Measurements from ENCODE around the gene ST6GALNAC4.

Gene ST6GALNAC4, protein sequence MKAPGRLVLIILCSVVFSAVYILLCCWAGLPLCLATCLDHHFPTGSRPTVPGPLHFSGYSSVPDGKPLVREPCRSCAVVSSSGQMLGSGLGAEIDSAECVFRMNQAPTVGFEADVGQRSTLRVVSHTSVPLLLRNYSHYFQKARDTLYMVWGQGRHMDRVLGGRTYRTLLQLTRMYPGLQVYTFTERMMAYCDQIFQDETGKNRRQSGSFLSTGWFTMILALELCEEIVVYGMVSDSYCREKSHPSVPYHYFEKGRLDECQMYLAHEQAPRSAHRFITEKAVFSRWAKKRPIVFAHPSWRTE

DNA sequence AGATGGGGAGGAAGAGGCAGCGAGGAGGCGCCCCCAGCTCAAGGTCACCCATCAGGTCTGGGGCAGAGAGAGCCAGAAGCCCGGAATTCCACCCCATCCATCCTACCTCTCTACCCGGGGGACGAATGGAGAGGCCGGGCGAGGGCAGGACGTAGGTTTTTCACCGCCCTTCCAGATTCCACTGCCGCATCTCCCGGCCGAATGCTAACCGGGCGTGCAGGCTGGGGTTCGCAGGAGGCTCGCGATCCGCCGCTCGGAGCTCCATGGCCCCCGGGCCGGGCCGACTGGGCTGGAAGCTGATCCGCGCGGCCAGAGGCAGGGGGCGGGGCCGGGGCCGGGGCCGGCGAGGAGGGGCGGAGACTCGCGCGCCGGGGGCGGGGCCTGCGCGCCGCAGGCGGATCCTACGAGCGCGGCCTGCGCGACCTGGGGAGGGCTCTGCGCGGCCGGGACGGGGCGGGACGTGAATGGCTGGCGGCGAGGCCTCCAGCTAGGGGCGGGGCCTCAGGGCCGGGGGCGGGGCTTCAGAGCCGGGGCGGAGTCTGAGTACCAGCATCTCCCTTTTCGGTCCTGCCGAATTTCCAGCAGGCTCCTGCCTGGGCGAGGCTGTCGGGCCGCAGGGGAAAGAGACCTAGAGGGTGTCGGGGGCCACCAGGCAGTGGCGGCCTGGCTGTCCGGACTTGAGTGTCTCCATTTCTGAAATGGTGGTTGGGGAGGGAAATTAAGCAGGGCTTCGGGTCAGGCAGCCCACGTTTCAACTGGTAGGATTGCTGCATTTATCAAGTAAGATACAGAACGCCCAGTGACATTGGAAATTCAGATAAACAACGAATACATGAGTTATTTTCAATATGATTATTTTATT lies at the start of gene ST6GALNAC4:
Gene ST6GALNAC4 (minus strand): TSS at position 322 of the 862 bp plus-strand sequence. CDS start 622 bp downstream, outside the sequence.
- DNase-seq: peak; percentile 60

DNA sequence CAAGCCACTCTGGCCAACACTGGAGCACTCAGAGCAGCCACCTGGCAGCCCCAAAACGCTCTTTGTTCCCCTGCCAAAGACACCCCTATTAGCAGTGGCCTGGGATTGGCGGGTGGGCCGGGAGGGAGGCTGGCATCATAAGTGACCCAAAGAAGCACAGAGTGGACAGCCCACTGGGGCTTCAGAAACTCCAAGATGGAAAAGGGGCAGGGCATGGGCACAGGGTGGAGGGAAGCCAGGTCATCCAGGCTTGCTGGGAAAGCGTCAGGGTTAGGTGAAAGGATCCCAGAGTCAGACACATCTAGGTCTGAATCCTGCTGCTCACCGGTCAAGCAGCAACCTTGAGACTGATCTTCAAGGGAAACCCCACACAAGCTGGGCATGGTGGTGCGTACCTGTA lies 49.1 kb upstream of the ST6GALNAC4 start:
- DNase-seq: no peak

DNA sequence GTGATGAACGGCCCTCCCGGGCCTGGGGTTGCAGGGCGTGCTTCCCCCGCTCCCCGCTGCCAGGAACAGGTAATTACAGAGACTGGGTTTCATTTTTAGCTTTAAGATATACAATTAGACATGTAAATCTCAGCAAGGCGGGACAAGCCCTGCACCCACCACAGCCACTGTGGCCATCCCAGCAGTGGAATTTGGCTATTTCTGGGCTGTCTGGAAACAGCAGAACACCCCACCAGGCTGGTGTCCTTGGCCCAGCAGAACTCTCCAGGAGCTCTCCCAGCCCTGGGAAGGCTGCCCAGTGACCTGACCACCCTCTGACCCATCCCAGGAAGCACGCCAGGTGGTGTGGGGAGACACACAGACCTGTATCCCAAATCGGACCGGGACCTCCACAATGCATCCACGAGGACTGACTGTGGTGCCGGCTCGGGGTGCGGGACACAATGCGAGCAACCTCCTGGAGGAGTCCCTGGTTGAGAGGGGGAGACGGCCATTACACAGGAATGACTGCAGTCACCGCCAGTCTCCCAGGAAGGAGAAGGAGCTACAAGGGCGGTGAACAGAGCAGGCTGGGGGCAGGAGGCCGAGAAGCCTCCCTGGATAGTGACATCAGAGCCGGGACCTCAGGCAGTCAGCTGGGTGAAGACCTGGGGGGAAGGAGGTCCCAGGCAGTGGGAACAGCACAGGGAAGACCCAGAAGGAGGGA lies 46.7 kb upstream of the ST6GALNAC4 start:
- no peak for DNase-seq

DNA sequence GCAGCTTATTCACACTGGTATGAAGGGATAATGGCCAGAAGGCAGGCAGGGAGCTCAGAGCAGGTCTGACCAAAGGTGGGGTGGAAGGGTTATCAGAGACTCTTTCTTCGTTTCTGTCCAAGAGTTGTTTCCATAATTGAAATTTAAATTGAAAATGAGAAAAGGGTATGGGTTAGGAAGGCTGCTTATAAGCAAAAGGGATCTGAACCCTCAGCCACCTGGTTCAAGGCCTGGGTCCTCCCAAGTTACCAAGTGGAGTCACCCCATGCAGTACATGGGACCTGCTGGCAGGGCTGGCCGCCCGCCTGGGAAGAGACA lies 46.2 kb upstream of the ST6GALNAC4 start:
- DNase-seq: no peak

DNA sequence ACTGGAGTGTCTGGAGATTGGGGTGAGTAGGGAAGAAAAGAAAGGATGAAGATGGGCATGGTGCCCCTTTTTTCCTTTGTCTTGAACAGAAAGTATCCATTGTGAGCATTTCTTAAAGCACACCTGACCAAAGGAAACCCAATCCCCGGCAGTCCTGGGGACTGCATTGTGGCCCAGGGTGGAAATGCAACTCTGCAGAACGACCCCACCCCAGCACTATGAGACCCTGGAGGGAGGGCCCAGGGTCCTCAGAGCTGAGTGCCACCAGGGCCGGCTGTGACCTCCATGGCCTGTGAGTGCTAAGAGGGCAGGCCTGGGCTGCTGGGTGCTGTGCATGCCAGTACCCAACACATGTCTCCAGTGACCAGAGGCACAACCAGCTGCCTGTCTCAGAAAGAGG lies 45.4 kb upstream of the ST6GALNAC4 start:
- no peak for DNase-seq

DNA sequence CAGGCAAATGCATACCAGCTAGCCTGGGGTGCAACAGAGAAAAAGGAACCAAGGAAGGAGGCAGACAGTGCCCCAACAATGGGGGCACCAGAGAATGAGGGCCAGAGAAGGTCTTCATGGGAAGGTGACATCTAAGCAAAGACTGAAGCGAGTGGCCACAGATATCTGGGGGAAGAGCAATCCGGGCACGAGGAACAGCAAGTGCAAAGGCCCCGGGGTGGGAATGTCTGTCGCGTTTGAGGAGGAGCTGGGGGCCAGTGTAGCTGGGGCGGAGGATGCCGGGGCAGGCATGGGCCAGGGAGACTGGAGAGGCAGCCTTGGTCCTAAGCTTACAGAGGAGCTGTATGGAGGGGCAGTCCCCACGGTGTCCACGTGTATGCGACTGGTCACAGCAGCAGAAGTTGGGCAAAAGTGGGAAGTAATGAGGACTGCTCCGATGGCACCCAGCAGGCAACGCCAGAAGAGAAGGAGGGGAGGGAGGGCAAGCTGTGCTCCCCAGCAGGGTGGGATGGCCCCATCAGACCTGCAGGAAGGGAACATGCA lies 44.8 kb upstream of the ST6GALNAC4 start:
- no peak for DNase-seq

DNA sequence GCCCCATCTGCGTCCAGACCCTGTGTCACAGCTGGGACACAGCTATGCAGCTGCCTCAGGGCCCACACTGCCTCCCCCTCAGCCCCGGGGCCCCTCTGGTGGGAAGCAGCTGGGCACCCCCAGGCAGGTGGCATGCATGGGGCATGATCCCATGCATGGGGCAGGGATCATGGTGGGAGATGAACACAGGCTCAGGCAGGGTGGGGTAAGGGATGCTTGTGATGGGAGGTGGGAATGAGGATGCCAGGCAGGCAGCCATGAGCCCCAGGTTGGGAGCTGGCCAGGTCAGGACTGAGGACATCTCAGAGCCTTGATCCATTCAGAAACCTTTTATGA lies 44.3 kb upstream of the ST6GALNAC4 start:
- no peak for DNase-seq

DNA sequence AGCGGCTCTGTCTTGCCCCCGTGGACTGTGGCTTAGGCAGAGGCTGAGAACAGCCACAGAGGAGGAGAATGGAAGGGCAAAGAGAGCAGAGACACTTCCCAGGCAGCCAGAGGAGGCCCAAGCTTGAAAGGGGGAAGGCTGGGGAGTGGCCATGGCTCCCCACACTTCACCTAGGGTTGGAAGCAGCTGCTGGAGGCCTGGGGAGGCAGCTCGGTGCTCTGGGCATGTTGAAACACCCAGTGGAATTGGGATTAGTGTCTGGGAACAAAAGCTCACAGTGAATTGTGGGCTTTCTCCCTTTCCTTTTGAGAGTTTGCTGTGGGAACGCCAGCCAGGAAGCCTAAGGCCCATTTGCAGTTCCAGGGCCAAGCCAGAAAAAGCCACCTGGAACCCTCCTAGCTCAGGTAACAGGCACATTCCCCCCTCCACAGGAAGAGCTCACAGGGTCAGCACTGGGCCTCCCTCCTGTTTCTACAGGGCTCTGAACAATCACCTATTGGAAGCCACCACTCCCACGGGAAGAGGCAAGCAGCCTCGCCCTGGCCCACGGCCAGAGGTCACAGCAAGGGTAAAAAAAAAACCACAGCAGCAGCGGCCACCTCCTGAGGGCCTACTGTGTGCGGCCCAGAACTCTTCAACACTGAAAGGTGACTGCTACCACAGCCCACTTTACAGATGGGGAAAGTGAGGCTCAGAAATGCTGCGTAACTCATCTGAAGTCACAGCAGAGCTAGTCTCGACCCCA lies 43.7 kb upstream of the ST6GALNAC4 start:
- no peak for DNase-seq

DNA sequence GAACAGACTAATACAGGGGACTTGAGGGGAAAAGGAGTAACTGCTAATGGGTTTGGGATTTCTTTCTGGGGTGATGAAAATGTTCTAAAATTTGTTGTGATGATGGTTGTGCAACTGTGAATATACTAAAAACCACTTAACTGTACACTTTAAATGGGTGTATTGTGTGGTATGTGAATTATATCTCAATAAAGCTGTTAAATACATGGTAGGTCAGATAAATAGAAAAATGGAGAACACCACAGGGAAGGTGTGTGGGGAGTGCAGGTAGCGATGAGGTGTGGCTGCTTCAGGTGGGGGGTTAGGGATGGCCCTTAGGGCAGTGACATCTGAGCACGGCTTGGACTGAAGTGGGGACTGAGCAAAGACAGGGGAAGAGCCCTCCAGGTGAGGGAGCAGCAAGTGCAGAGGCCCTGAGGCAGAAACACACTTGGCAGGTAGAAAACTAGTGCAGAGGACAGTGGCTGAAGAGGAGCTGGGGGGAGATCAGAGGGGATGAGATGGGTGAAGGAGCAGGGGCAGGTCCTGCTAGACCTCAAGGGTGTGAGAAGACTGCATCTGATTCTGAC lies 43.1 kb upstream of the ST6GALNAC4 start:
- DNase-seq: no peak

DNA sequence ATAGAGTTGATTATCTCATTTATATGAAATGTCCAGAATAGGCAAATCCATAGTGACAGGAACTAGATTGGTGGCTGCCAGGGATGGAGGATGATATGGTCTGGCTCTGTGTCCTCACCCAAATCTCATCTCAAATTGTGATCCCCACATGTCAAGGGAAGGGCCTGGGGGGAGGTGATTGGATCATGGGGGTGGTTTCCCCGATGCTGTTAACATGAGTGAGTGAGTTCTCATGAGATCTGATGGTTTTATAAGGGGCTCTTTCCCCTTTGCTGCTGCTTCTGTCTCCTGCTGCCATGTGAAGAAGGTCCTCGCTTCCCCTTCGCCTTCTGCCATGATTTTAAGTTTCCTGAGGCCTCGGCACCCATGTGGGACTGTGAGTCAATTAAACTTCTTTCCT lies 42.6 kb upstream of the ST6GALNAC4 start:
- DNase-seq: no peak

DNA sequence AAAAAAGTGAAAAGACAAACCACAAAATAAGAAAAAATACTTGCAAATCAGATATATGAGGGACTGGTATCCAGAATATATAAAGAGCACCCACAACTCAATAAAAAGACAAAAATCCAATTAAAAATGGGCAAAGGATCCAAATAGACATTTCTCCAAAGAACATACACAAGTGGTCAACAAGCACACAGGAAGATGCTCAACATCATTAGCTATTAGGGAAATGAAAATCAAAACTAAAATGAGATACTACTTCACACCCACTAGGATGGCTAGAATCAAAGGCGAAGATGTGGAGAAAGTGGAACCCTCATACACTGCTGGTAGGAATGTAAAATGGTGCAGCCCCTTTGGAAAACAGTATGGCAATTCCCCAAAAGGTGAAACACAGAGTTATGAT lies 41.9 kb upstream of the ST6GALNAC4 start:
- no peak for DNase-seq

DNA sequence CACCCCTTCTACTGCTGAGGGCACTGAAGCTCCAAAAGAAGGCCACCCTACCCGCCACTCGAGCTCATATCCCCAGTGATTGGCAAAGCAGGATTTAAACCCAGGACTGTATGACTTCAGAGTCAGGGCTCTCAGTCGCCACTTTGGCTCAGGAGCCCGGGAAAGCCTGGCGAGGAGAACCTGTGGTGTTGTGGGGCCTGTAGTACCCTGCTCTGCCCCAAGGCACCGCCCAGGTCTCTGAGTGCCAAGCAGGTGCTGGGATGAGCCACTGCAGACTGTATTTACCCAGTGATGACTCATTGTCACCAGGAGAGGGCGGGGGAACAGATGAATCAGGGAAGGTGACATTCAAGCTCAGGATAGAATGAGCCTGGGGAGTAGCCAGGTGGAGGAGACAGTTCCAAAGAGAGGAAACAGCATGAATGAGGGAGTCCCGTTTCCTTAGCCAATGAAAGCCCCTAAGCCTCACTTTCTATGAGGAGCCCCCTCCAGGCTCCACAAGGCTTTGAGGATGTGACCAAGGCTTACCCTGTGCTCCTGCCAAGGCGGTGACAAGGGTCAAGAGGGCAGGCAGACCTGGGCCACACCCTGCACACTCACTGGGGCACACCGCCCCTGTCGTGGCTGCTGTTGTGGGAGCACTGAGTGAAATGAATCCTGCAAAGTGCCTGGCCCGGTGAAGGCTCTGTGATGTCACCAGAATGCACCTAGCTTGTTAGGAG lies 38.6 kb upstream of the ST6GALNAC4 start:
- DNase-seq: peak; percentile 29

DNA sequence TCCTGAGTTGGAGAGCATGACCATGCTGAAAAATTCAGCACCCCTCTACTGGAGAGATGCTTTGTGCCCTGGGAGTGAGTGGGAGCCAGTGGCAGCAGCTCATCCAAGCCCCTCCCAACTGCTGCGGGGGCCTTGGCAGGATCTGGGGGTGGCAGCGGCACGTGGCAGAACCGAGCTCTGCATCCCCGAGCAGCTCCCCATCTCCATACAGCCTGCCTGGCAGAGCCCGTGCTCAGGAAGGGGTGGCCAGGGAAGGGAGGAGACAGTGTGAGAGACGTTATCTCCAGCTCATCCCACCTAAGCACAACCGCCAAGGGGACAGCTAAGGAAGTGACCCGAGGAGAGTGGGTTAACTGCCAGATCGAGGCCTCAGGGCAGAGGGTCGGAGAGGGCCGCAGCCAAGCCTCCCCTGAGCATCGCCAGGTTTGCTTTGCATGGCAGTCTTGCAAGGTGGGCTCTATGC lies 38.0 kb upstream of the ST6GALNAC4 start:
- DNase-seq: no peak

DNA sequence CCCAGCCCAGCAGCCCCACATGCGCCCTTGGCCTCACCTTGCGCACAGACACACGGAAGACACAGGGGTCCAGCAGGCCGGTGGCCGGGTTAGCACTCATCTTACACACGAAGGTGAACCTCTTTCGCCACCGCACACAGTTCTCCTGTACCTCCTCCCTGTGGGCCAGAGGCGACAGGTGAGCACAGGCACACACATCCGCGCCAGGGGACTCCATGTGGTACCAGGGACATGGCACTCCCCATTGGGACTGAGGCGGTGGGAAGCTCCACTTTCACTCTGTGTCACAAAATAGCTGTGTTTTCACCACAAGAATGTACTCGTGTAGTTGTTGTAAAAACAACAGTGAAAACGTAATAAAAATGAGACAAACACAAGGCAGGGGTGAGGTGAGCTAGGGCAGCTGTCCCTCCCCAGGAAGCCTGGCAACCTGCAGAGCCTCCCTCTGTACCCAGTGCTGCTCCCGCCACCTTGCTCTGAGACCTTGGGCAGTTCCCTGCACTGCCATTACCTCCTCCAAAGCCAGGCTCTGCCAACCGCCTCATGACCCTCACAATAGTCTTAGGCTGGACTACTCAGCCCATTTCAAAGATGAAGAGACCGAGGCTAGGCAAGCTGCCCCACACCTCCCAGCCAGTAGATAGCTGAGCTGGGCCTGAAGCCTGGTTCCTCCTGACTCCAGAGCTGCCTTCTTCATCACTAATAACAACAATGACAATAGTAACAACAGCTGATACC lies 37.1 kb upstream of the ST6GALNAC4 start:
- no peak for DNase-seq

DNA sequence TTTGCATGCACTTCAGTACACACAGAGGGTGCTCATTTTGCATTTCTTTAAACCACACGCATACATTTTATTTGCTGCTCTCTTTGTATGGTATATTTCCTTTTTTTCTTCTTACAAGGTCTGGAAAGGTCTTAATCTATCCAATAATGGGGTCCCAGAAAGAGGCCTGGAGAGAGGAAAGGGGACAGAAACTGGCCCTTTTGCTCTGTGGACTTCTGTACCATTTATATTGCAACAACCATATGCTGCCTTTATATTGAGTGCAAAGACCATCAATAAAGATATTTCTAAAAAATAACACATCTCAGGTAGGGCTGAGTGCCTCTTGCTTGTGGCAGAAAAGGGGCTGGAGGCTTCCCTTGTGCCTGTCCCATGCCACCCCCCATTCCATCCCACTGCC lies 36.3 kb upstream of the ST6GALNAC4 start:
- DNase-seq: no peak

DNA sequence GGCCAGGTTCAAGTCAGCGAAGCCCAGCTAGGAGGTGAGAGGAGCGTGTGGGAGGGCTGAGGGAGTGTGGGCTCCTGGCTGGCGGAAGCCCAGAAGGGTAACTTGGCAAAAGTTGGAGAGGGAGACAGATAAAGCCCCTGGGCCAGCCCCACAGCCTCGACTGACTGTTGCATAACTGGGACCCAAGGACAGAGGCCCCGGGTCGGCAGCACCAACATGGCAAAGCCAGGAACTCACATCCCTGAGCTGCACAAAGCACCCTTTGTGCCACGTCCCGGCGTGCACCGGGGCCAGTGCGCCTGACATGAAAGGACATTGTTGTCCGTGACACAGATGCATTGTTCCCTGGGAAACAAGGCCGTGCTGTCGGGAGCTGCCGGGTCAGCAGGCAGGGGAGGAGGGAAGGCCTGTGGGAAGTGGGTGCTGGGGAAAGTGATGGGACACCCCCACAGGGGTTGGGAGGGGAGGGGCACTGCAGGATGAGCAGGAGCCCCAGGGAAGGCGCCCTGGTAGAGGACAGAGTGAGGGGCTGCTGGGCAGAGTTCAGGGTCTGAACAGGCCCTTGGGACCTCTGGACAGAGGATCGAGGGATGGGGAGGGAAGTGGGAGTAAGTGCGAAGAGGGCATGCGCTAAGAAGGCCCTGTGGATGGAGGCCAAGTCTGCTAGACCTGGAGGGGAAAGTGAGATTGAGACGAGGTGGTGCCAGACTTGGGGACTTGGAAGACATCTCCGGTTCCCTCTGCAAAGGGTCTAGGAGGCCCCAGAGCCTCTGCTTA lies 33.9 kb upstream of the ST6GALNAC4 start:
- DNase-seq: no peak

DNA sequence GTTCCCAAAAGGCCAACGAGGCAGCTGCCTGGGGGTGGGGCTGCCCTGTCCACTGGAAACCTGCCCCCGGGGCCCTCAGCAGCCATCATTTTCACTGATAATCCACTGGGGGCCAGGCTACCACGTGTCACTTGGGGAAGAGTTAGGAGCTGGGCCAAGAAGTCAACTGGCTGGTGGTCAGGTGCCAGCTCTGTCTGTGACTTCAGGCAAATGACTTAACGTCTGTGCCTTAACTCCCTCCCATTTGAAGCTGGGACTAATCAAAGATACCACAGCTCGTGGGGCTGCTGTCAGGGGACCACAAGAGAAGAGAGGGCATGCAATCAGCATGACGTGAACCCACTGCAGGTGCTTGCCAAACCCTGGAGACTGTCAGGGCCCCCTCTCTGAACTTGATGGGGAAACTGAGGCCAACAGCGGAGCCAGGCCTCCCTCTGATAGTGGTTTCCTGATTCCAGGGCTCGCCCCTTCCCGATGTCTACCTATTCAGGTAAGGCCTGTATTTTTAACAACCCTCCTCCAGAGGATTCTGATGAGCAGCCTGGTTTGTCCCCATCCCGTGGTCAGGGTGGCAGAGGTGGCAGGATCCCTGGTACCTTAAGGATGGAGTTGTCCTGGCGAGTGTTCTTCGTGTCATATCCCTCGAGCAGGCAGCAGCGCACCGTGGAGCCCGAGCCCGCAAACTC lies 33.1 kb upstream of the ST6GALNAC4 start:
- DNase-seq: no peak

DNA sequence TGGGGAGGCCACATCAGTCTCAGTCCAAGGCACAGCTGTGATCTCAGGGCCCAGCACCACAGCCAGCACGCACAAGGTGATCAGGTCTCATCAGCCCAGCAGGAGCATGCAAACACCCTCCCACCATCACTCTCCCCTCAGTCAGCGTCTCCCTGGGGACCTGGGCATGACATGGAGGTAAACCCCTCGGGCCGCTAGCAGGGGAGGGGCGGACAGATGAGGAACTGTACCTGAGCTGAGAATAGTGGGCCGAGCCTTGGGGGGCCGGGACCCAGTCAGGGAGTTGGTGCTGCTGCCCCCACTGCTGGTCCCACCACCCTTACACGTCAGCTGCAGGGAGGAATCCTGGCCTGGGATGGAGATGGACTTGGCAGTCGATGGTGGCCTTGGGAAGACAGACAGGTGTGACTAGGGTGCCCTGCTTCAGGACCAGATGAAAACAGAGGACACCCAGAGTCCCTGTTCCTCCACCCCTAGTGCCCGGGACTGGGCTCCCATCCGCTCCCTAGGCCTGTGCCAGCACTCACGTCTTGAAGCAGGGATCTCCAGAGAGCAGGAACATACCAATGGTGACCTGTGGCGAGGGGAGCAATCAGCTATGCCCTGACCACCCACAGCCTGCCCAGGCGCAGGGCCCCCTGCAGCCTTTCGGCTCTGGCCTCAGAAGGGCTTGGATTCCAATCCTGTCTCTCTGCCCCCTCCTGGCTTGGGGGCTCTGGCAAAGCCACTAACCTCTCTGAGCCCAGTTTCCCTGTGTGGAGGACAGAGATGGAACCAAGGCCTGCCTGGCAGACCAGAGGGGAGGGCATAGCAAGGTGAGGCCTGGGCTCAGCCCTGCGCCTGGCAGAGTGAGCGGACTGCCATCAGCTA lies 31.2 kb upstream of the ST6GALNAC4 start:
- no peak for DNase-seq

DNA sequence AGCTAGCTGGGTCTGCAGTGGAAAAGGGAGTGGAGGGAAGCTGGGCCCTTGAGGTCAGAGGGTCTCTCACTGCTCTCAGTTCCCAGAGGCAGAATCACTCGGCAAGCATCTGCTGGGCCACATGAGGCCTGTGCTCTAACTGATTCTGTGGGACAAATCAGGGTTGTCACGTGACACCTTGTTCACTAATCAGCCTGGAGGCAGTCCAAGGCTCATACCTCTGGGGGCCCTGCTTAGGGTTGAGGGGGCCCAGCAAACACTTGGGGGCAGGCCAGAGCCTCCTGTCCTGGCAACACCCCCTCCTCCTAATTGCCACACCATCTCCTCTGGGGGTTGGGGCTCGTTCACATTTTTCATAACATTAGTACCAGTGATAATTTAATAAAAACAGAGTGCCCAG lies 29.9 kb upstream of the ST6GALNAC4 start:
- no peak for DNase-seq
